ENCODE measurements around the gene SLC27A4.
"Not testable (repeated sequence)": the region's sequence is repeated elsewhere in the genome, so short reads cannot be mapped to it uniquely, and the experiment has no call there.

Gene SLC27A4

GRCh38 chr9:128325629-128326028 lies 14.7 kb upstream of the SLC27A4 start:
- no peak for DNase-seq

GRCh38 chr9:128333451-128333869 lies 6.9 kb upstream of the SLC27A4 start:
- no peak for DNase-seq

- DNase-seq, result no peak
Measured at GRCh38 chr9:128335161-128335560, 5.2 kb upstream of the SLC27A4 start.

DNA sequence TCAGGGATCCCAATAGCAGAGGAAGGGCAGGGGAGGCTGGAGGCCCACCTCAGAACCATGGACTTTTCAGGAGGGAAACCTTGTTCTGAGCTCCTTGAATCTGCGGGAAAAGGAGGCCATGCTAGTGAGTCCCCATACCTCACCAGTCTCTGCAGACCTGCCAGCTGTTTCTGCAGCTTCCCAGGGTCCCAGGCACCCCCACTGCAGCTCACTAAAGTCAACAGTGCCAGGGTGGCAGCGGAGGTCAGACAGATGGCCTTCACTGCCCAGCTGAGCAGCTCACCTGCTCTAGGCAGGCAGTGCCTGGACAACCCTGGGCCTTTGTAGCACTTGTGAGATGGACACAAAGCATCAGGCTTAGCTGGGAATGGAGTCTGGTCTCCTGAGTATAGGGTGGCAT lies 4.4 kb upstream of the SLC27A4 start:
- DNase-seq, result no peak

DNA sequence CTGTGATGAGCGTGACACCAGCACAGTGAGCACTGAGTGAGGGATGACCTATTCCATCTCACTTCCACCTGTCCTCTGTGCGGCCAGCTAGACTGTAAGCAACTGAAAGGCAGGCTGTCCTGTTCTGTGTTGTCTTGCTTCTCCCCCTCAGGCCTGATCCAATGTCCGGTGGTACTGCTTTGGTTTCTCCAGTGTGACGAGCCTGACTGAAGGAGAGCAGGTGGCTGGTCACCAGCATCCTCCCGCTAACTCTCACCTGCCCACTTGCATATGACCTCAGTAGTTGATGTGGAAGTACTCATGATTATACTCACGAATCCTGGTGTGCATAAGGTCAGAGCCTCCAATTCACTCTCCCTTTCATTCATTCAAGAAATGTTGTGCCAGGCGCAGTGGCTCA lies 2.4 kb upstream of the SLC27A4 start:
- no peak for DNase-seq

- DNase-seq, result not testable (repeated sequence)
Measured at GRCh38 chr9:128338852-128339614, 1.3 kb upstream of the SLC27A4 start.

DNA sequence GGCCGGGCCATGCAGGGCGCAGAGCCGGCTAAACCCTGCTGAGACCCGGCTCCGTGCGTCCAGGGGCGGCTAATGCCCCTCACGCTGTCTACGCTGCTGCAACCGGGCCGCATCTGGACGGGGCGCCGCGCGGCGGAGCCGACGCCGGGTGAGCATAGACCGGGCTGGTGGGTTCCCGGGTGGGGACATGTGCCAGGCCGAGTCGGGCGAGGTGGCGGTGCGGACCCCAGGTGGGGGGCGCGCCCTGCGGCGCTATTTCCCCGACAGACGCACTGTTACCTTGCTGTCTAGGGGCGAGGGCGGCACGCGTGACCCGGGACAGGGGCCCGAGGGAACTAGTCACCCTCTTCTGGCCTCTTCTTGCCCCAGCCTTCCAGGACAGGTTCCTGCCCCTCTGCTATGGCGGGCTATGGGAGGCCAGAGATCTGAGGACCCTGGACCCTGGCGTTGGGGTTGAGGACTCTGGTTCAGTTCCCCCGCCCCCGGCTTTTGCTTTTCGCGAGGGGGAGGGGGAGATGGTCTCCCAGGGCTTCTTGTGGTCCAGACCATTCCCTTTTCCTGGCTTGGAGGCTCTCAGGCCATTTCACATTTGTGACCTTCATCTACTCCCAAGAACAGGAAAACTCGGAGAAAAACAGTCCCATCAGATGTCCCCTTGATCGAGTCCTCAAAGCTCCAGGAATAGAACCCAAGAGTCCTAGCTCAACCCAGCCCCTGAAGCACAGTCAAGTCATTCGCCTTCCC lies 536 bp downstream of the SLC27A4 start:
- no peak for DNase-seq

GRCh38 chr9:128341435-128341849 lies 1.1 kb downstream of the SLC27A4 start:
- DNase-seq, result peak; percentile 78

DNA sequence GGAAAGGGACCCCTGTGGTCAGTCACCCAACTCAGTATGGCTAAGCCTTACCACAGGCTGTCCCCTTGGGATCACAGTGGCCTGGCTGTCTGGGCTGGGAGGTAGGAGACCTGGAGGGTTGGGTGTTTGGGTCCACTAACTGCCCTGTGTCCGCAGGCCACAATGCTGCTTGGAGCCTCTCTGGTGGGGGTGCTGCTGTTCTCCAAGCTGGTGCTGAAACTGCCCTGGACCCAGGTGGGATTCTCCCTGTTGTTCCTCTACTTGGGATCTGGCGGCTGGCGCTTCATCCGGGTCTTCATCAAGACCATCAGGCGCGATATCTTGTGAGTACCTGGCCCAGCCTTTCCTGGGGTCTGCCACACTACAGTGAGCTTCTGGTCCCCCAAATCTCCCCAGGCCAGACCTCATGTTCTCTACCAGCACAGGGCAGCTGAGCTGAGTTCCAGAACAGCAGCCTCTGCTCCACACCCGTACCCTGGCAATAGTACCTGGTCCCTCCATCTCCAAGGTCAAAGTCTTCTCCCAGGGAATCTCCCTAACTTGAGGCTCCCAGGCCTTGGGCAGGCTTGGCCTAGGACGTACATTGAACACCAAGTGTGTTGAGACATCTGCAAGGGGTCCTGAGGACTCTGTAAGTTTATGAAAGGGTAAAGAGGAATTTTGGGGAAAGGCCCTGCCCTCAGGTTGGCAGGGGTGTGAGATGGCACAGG lies 2.8 kb downstream of the SLC27A4 start:
- no peak for DNase-seq

DNA sequence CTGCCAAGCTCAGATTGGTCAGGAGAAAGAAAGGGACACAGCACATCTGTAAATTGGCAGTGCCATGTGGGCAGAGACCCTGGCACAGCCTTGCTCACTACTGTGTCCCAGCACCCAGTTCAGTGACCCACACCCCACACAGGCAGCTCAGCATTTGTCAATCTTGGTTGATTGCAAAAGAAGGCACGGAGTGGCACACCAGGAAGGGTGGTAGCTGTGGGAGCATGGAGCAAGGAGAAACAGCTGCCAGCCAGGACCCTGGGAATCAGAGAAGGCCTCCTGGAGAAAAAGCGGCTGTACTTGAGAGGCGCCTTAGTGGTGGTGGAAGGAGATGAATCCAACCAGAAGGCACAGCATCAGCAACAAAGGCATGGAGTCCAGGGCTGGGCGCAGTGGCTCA lies 3.5 kb downstream of the SLC27A4 start:
- no peak for DNase-seq

DNA sequence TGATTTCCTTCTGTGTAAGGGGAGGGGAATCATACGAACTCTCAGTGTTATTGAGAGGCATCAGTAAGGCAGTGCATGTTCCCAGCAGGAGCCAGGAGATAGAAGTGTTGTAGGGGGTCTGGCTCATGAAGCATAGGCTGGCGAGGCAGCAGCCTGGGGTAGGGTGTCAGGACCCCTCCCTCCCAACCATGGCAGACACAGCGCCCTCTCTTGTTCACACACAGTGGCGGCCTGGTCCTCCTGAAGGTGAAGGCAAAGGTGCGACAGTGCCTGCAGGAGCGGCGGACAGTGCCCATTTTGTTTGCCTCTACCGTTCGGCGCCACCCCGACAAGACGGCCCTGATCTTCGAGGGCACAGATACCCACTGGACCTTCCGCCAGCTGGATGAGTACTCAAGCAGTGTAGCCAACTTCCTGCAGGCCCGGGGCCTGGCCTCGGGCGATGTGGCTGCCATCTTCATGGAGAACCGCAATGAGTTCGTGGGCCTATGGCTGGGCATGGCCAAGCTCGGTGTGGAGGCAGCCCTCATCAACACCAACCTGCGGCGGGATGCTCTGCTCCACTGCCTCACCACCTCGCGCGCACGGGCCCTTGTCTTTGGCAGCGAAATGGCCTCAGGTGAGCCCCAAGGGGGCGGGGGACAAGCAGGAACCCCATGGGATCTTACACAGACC lies 4.7 kb downstream of the SLC27A4 start:
- DNase-seq, result no peak

GRCh38 chr9:128349125-128349524 lies 8.8 kb downstream of the SLC27A4 start:
- DNase-seq, result no peak

GRCh38 chr9:128349772-128350171 lies 9.4 kb downstream of the SLC27A4 start:
- no peak for DNase-seq

DNA sequence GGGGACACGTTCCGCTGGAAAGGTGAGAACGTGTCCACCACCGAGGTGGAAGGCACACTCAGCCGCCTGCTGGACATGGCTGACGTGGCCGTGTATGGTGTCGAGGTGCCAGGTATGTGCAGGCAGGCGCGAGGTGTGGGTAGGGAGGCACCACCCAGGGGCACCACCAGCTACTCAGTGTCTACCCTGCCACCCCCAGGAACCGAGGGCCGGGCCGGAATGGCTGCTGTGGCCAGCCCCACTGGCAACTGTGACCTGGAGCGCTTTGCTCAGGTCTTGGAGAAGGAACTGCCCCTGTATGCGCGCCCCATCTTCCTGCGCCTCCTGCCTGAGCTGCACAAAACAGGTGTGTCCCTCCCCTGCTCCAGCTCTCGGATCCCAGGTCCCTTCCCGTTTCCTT lies 15.1 kb downstream of the SLC27A4 start:
- DNase-seq, result no peak

DNA sequence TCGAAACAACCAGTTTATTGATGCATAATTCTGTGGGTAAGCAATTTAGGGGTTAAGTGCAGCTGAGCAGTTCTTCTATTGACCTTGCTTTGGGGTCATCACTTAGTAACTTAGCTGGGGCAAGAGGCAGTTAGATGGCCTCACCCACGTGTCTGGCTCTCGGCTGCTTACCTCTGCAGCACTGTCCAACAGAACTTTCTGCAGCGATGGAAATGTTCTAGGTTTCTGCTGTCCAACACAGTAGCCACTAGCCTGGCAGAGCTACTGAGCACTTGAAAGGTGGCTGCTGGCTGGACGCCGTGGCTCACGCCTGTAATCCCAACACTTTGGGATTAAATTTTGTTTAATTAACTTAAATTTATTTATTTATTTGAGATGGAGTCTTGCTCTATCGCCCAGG lies 17.8 kb downstream of the SLC27A4 start:
- no peak for DNase-seq

DNA sequence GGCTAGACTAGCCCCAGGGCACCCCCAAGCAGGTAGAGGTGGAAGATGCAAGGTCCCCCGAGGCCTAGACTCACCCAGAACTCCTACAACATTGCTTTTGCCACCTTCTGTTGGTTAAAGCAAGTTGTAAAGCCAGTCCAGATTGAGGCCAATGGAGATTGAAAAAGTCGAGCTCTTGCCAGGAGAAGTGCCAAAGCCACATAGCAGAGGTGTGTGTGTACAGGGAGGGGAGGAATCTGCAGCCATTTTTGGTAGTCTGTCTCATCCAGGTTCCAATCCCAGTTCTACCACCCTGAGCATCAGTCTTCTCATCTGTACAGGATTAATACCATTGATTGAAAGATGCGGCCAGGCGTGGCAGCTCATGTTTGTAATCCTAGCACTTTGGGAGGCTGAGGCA lies 18.5 kb downstream of the SLC27A4 start:
- DNase-seq, result no peak

- no peak for DNase-seq
Measured at GRCh38 chr9:128360826-128361225, 20.5 kb downstream of the SLC27A4 start.

- DNase-seq, result no peak
Measured at GRCh38 chr9:128361296-128361985, 21.1 kb downstream of the SLC27A4 start.

GRCh38 chr9:128361986-128362646 lies 21.8 kb downstream of the SLC27A4 start:
- peak; percentile 86 for DNase-seq

- no peak for DNase-seq
Measured at GRCh38 chr9:128362774-128363173, 22.4 kb downstream of the SLC27A4 start.

DNA sequence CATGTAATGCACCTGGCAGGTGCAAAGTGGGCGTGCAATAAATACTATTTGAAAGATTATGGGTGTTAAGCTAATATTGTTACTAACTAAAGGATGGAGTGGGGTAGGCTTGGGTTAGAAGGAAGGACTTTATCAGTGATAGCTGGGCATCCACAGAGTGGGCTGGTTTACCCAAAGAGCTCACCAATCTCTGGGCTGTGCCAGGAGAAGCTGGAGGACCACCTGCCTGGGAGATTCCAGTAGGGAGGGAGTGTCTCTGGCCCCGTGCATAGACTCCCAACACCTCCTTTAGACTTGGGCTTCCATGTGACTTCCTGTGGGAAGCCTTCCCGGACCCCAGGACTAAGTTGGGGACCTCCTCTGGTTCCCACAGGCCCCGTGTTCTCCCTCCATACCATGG lies 25.2 kb downstream of the SLC27A4 start:
- no peak for DNase-seq

All from kidney glomerular epithelial cell (primary cell).